Loucy (cell line): Measurements from ENCODE around the gene MGA.

Experiments used
- H2AFZ ChIP-seq: fragments of 200-600 bp; sonication (generic); 2 replicates; pipeline ENCODE4 v1.6.0; 2016; ENCODE audit warnings: antibody characterized with exemption, mild to moderate bottlenecking, low read length, moderate library complexity
- H3F3A ChIP-seq: fragments of 200-600 bp; 2 replicates; pipeline ENCODE4 v1.6.0; 2016; ENCODE audit warnings: antibody characterized with exemption, low read depth, mild to moderate bottlenecking
- H3K27me3 ChIP-seq: fragments of 200-600 bp; sonication (generic); 2 replicates; pipeline ENCODE4 v1.6.1; 2014; ENCODE audit warnings: low read length, mild to moderate bottlenecking; ENCODE audit not compliant: insufficient read depth, poor library complexity, severe bottlenecking
- H3K36me3 ChIP-seq: fragments of 200-600 bp; sonication (generic); 2 replicates; pipeline ENCODE4 v1.6.1; 2016; ENCODE audit warnings: low read length; ENCODE audit not compliant: insufficient read depth
- H3K4me1 ChIP-seq: fragments of 200-600 bp; sonication (generic); 2 replicates; pipeline ENCODE4 v1.5.1; 2014; ENCODE audit warnings: low read length, mild to moderate bottlenecking; ENCODE audit not compliant: insufficient read depth, poor library complexity, severe bottlenecking
- H3K4me2 ChIP-seq: fragments of 200-600 bp; sonication (generic); 2 replicates; pipeline ENCODE4 v1.6.0; 2014; ENCODE audit warnings: antibody characterized with exemption, low read length, low read depth, mild to moderate bottlenecking; ENCODE audit not compliant: poor library complexity, severe bottlenecking
- H3K4me3 ChIP-seq: fragments of 200-600 bp; sonication (generic); 2 replicates; pipeline ENCODE4 v1.5.1; 2014; ENCODE audit warnings: low read length, mild to moderate bottlenecking, mixed read lengths; ENCODE audit not compliant: poor library complexity, severe bottlenecking
- H3K79me2 ChIP-seq: fragments of 200-600 bp; sonication (generic); 2 replicates; pipeline ENCODE4 v1.6.1; 2014; ENCODE audit warnings: low read length; ENCODE audit not compliant: insufficient read depth
- H3K9ac ChIP-seq: fragments of 200-600 bp; sonication (generic); 2 replicates; pipeline ENCODE4 v1.6.0; 2014; ENCODE audit warnings: mild to moderate bottlenecking, low read depth, low read length, moderate library complexity; ENCODE audit not compliant: poor library complexity, severe bottlenecking
- H3K9me2 ChIP-seq: fragments of 200-600 bp; sonication (generic); replicated peaks from 2 replicates; pipeline ENCODE4 v1.6.1; 2016; ENCODE audit warnings: low read depth, low read length, mixed read lengths
- H3K9me3 ChIP-seq: fragments of 200-600 bp; sonication (generic); 2 replicates; pipeline ENCODE4 v1.6.1; 2014; ENCODE audit warnings: mild to moderate bottlenecking, antibody characterized with exemption, low read length, low read depth; ENCODE audit not compliant: insufficient read depth
- H4K20me1 ChIP-seq: fragments of 200-600 bp; sonication (generic); 2 replicates; pipeline ENCODE4 v1.6.0; 2014; ENCODE audit warnings: antibody characterized with exemption, low read length, mild to moderate bottlenecking; ENCODE audit not compliant: insufficient read depth, poor library complexity, severe bottlenecking
- EZH2phosphoT487 ChIP-seq: fragments of 200-600 bp; IDR thresholded peaks from 2 replicates; pipeline ENCODE4 v1.6.1; 2018; ENCODE audit warnings: antibody characterized with exemption, mild to moderate bottlenecking, moderate library complexity, borderline replicate concordance
- TF ChIP-seq, protein P1 (sequence below): fragments of 200-600 bp; sonication (generic); conservative IDR thresholded peaks from 2 replicates; pipeline ENCODE4 v1.5.1; 2014; ENCODE audit warnings: mild to moderate bottlenecking, antibody characterized with exemption, low read length

The MGA gene

DNA sequence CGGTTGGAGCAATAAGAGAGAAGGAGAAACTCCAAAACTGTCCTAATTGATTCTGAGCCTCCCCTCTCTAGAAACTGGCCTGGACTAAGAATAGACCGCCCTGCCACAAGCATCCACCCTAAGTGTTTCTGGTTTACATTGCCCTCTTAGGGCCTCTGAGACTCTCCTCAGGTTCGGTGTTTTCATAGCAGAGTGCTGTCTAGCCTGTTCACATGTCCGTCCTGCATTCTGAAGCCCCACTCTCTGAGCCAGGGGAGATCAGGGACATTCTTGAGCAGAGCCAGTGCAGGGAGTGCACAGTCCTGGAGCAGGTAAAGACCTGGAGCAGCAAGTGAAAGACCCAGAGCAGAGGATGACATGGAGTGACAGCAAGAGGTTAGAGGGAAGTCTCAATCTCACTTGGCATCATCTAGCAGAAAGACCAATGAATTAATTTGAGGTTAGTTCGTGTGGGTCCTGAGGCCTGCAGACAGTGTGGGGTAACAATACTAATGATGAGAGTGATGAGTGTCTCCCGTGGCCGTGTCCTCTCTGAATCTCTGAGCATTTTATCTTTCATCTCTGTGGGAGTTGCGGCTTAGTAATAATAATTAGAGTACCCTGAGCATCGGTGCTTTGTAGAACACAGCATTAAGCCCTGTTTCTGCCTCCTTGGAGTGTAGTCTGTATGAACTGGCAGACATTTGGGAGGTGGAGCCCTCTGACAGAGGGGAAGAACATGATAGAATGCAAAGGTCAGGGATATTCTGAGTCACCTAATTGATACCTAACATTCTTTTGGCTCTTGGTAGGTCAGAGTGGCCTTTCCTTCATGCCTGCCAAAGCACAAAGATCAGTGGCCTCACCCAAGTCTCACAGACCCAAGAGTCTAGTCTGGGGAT is 138.6 kb downstream of the MGA start:
- TF ChIP-seq, protein P1, sequence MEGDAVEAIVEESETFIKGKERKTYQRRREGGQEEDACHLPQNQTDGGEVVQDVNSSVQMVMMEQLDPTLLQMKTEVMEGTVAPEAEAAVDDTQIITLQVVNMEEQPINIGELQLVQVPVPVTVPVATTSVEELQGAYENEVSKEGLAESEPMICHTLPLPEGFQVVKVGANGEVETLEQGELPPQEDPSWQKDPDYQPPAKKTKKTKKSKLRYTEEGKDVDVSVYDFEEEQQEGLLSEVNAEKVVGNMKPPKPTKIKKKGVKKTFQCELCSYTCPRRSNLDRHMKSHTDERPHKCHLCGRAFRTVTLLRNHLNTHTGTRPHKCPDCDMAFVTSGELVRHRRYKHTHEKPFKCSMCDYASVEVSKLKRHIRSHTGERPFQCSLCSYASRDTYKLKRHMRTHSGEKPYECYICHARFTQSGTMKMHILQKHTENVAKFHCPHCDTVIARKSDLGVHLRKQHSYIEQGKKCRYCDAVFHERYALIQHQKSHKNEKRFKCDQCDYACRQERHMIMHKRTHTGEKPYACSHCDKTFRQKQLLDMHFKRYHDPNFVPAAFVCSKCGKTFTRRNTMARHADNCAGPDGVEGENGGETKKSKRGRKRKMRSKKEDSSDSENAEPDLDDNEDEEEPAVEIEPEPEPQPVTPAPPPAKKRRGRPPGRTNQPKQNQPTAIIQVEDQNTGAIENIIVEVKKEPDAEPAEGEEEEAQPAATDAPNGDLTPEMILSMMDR = no peak
- no peak for TF ChIP-seq EZH2phosphoT487
- H2AFZ ChIP-seq = no peak overlapping the region
- peaks cover 5% of the 10 kb centered on the region for H3F3A ChIP-seq
- no peak overlapping the region for H3K4me3 ChIP-seq
- H3K4me2 ChIP-seq = no peak overlapping the region
- H3K9ac ChIP-seq = no peak overlapping the region
- peaks cover 29% of the 10 kb centered on the region; the same call in 1 of the 2 replicates for H3K36me3 ChIP-seq
- H3K9me3 ChIP-seq = no peaks in the 10 kb centered on the region
- no peaks in the 10 kb centered on the region for H3K9me2 ChIP-seq
- H4K20me1 ChIP-seq = no peaks in the 10 kb centered on the region
- H3K79me2 ChIP-seq = peaks cover 20% of the 10 kb centered on the region; the same call in 1 of the 2 replicates
- peaks cover 44% of the 10 kb centered on the region for H3K4me1 ChIP-seq
- no peaks in the 10 kb centered on the region for H3K27me3 ChIP-seq

DNA sequence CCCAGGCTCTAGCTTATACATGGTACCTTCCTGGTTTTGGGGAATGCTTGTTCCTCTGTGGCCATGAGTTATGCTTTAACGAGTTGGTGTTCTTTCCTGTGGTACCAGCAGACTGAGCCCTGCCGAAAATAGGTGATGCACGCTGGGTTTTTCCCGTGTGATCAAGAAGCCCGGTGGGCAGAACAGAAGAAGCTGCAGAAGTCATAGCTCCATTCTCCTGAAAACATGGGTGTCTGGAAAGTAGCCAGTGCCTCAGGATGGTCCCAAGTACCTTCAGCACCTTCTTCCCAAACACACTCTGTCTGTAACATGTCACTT is 139.2 kb downstream of the MGA start:
- no peak overlapping the region for H3K9ac ChIP-seq
- no peaks in the 10 kb centered on the region for H3K9me3 ChIP-seq
- H3K4me1 ChIP-seq = peaks cover 41% of the 10 kb centered on the region
- TF ChIP-seq, protein P1 = no peak
- TF ChIP-seq EZH2phosphoT487 = no peak
- H3F3A ChIP-seq = peaks cover 5% of the 10 kb centered on the region
- H3K79me2 ChIP-seq = peaks cover 17% of the 10 kb centered on the region; the same call in 1 of the 2 replicates
- H2AFZ ChIP-seq = no peak overlapping the region
- no peaks in the 10 kb centered on the region for H3K27me3 ChIP-seq
- H3K9me2 ChIP-seq = no peaks in the 10 kb centered on the region
- H3K4me3 ChIP-seq = no peak overlapping the region
- peaks cover 29% of the 10 kb centered on the region; the same call in 1 of the 2 replicates for H3K36me3 ChIP-seq
- H4K20me1 ChIP-seq = no peaks in the 10 kb centered on the region
- H3K4me2 ChIP-seq = no peak overlapping the region

DNA sequence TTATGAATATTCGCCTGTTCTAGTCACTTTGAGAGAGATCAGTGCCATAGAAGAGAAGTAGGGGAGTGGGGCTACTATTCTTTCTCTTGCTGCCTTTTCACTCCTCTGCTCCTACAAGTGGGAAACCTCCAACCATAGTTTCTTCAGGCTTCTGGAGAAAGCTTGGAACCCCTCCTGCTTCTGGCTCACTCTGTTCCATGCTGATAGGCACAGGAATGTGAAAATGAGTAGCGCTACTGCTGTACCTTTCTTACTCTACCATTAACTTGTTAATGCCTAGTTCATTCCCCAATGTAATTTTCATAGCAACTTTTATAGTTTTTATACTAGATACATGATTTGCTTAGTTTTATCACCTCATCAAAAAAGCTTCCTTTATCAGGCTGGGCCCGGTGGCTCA is 141.0 kb downstream of the MGA start:
- Histone ChIP-seq H4K20me1 (no peaks in the 10 kb centered on the region), H3K9me2 (no peaks in the 10 kb centered on the region), H3K9me3 (no peaks in the 10 kb centered on the region), H3K4me2 (no peak overlapping the region), H3K79me2 (peaks cover 9% of the 10 kb centered on the region; the same call in 1 of the 2 replicates), H3K9ac (no peak overlapping the region), H3F3A (peaks cover under 1% of the 10 kb centered on the region), H3K4me1 (peaks cover 33% of the 10 kb centered on the region), H3K36me3 (peaks cover 29% of the 10 kb centered on the region; the same call in 1 of the 2 replicates), H2AFZ (no peak overlapping the region), H3K4me3 (no peak overlapping the region), H3K27me3 (no peaks in the 10 kb centered on the region)
- no peak for TF ChIP-seq EZH2phosphoT487
- TF ChIP-seq, protein P1 = no peak
